HG03135 (cell line): Measurements from ENCODE around the gene ANP32D.
A peak's percentile ranks its signal among the peaks of the same experiment; 100 is the strongest.
"Not testable (repeated sequence)": the region's sequence is repeated elsewhere in the genome, so short reads cannot be mapped to it uniquely, and the experiment has no call there.

ENCODE experiments used
- ATAC-seq: cut with Tn5 transposase; IDR thresholded peaks from one replicate; pipeline ENCODE4 v1.9.1; 2021; ENCODE audit warnings: mild to moderate bottlenecking, moderate library complexity; ENCODE audit not compliant: unreplicated experiment

The ANP32D gene

GRCh38 chr12:48472259-48472658 lies at the start of gene ANP32D:
ANP32D (plus strand) TSS chr12:48472559; CDS start chr12:48472665, 106 bp downstream.
- no peak for ATAC-seq

- no peak for ATAC-seq
Measured at GRCh38 chr12:48423171-48423570, 49.2 kb upstream of the ANP32D start.

- no peak for ATAC-seq
Measured at GRCh38 chr12:48424644-48425043, 47.7 kb upstream of the ANP32D start.

- not testable (repeated sequence) for ATAC-seq
Measured at GRCh38 chr12:48434016-48434415, 38.3 kb upstream of the ANP32D start.

GRCh38 chr12:48441069-48441468 lies 31.3 kb upstream of the ANP32D start:
- no peak for ATAC-seq

- ATAC-seq = no peak
Measured at GRCh38 chr12:48442179-48442847, 30.0 kb upstream of the ANP32D start.

GRCh38 chr12:48445538-48445937 lies 26.8 kb upstream of the ANP32D start:
- no peak for ATAC-seq

GRCh38 chr12:48446161-48446776 lies 26.1 kb upstream of the ANP32D start:
- no peak for ATAC-seq

- ATAC-seq = no peak
Measured at GRCh38 chr12:48447755-48448154, 24.6 kb upstream of the ANP32D start.

GRCh38 chr12:48451372-48451771 lies 21.0 kb upstream of the ANP32D start:
- ATAC-seq = no peak

- not testable (repeated sequence) for ATAC-seq
Measured at GRCh38 chr12:48452961-48453360, 19.4 kb upstream of the ANP32D start.

- no peak for ATAC-seq
Measured at GRCh38 chr12:48454667-48455066, 17.7 kb upstream of the ANP32D start.

GRCh38 chr12:48455116-48455515 lies 17.2 kb upstream of the ANP32D start:
- no peak for ATAC-seq

GRCh38 chr12:48459259-48459658 lies 13.1 kb upstream of the ANP32D start:
- ATAC-seq = no peak

- not testable (repeated sequence) for ATAC-seq
Measured at GRCh38 chr12:48469027-48469426, 3.3 kb upstream of the ANP32D start.

- no peak for ATAC-seq
Measured at GRCh38 chr12:48473061-48473460, 702 bp downstream of the ANP32D start.

GRCh38 chr12:48474497-48474896 lies 2.1 kb downstream of the ANP32D start:
- ATAC-seq = not testable (repeated sequence)

GRCh38 chr12:48482198-48482597 lies 9.8 kb downstream of the ANP32D start, which contains the start of gene C12orf54:
C12orf54 (plus strand) TSS chr12:48482498; CDS start chr12:48483297, 799 bp downstream.
- ATAC-seq = no peak

- ATAC-seq = no peak
Measured at GRCh38 chr12:48482930-48483329, 10.6 kb downstream of the ANP32D start.

GRCh38 chr12:48486261-48486660 lies 13.9 kb downstream of the ANP32D start:
- no peak for ATAC-seq

GRCh38 chr12:48486679-48487078 lies 14.3 kb downstream of the ANP32D start:
- no peak for ATAC-seq

GRCh38 chr12:48489012-48489411 lies 16.7 kb downstream of the ANP32D start:
- peak; percentile 90 for ATAC-seq
